SK-N-MC (cell line): Measurements from ENCODE around the gene TIMM10B.
"Not testable (repeated sequence)": the region's sequence is repeated elsewhere in the genome, so short reads cannot be mapped to it uniquely, and the experiment has no call there.

Source experiments
- DNase-seq: peaks from one replicate; pipeline ENCODE4 v3.0.0-alpha.2; 2011; ENCODE audit warnings: low read depth, low spot score
- H3K27ac ChIP-seq: fragments of 200-600 bp; sonication (generic); 2 replicates; pipeline ENCODE4 v1.5.1; 2016; ENCODE audit warnings: mixed run types
- H3K36me3 ChIP-seq: fragments of 200-600 bp; sonication (generic); 2 replicates; pipeline ENCODE4 v1.6.1; 2017; ENCODE audit warnings: antibody characterized with exemption, low read length, mixed read lengths; ENCODE audit not compliant: insufficient read depth
- H3K4me3 ChIP-seq: fragments of 200-600 bp; sonication (generic); 2 replicates; pipeline ENCODE4 v1.5.1; 2016
- H3K9ac ChIP-seq: fragments of 200-600 bp; sonication (generic); 2 replicates; pipeline ENCODE4 v1.8.0; 2017; ENCODE audit warnings: mixed run types, mixed read lengths; ENCODE audit not compliant: insufficient read length
- H3K9me3 ChIP-seq: fragments of 200-600 bp; sonication (generic); 2 replicates; pipeline ENCODE4 v1.6.1; 2017; ENCODE audit warnings: low read depth, mild to moderate bottlenecking, antibody characterized with exemption, low read length, moderate library complexity, mixed read lengths
- EZH2 ChIP-seq: fragments of 200-600 bp; sonication (generic); IDR thresholded peaks from one replicate; pipeline ENCODE4 v1.6.1; 2017; ENCODE audit warnings: antibody characterized with exemption
- FOXP2 ChIP-seq: optimal IDR thresholded peaks from 2 replicates; pipeline ENCODE3; 2011; ENCODE audit warnings: mild to moderate bottlenecking, moderate library complexity; ENCODE audit not compliant: insufficient read depth; ENCODE audit errors: extremely low read length, control extremely low read depth
- POLR2AphosphoS5 ChIP-seq: IDR thresholded peaks from 2 replicates; pipeline ENCODE4 v1.6.1; 2012; ENCODE audit warnings: mild to moderate bottlenecking, low read depth, low read length, borderline replicate concordance

Gene TIMM10B

DNA sequence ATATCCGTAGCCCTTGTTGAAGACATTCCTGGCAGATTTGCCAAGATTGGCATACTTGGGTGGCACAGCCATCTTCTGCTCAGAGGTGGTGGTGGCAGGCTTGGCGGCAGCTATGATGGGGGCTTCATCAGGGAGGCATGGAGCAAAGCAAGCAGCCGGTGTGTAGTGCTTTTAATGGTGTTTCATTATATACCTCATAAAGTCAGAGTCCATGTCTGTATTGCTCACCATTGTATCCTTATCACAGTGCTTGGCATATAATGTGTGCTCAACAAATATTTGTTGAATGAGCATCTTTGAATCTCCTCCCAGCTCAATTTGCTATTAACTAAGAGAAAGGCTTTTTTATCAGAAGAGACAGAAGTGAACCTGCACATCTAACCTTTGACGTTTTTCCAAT, 8.0 kb downstream of the TIMM10B start:
- H3K36me3 ChIP-seq, result peaks cover 74% of the 10 kb centered on the region
- no peak overlapping the region for H3K27ac ChIP-seq
- no peaks in the 10 kb centered on the region for H3K9me3 ChIP-seq
- no peak overlapping the region for H3K9ac ChIP-seq
- no peak for DNase-seq
- H3K4me3 ChIP-seq, result no peak overlapping the region
- TF ChIP-seq FOXP2, result no peak
- TF ChIP-seq EZH2, result no peak
- no peak for TF ChIP-seq POLR2AphosphoS5

GRCh38 chr11:6497069-6497839, 16.0 kb downstream of the TIMM10B start, which contains the start of gene DNHD1:
TSS of gene DNHD1 (plus strand) at chr11:6497280. CDS start at chr11:6498216, 936 bp downstream.
- H3K36me3 ChIP-seq, result peaks cover 20% of the 10 kb centered on the region
- H3K9ac ChIP-seq, result no peak within 1 kb of the TSS
- H3K27ac ChIP-seq, result no peak within 1 kb of the TSS
- DNase-seq, result no peak
- no peak within 1 kb of the TSS for H3K4me3 ChIP-seq
- H3K9me3 ChIP-seq, result no peaks in the 10 kb centered on the region
- TF ChIP-seq POLR2AphosphoS5 (no peak), EZH2 (no peak), FOXP2 (no peak)

- no peak for DNase-seq
- H3K27ac ChIP-seq, result no peak overlapping the region
- peaks cover 16% of the 10 kb centered on the region for H3K36me3 ChIP-seq
- H3K9me3 ChIP-seq, result no peaks in the 10 kb centered on the region
- TF ChIP-seq FOXP2 (no peak), POLR2AphosphoS5 (no peak), EZH2 (no peak)
- no peak overlapping the region for H3K4me3 ChIP-seq
- H3K9ac ChIP-seq, result no peak overlapping the region
Measured at GRCh38 chr11:6498121-6498520, 16.8 kb downstream of the TIMM10B start.

GRCh38 chr11:6498544-6498943, 17.2 kb downstream of the TIMM10B start:
- Histone ChIP-seq H3K9me3 (no peaks in the 10 kb centered on the region), H3K4me3 (no peak overlapping the region), H3K36me3 (peaks cover 15% of the 10 kb centered on the region), H3K27ac (no peak overlapping the region), H3K9ac (no peak overlapping the region)
- TF ChIP-seq FOXP2 (no peak), POLR2AphosphoS5 (no peak), EZH2 (no peak)
- DNase-seq, result no peak

- H3K27ac ChIP-seq, result no peak overlapping the region
Measured at GRCh38 chr11:6502382-6502781, 21.1 kb downstream of the TIMM10B start.

GRCh38 chr11:6504166-6504565, 22.9 kb downstream of the TIMM10B start:
- TF ChIP-seq POLR2AphosphoS5 (no peak), FOXP2 (no peak), EZH2 (no peak)
- no peak overlapping the region for H3K27ac ChIP-seq
- DNase-seq, result no peak
- no peak overlapping the region for H3K4me3 ChIP-seq
- H3K9ac ChIP-seq, result no peak overlapping the region
- H3K9me3 ChIP-seq, result no peaks in the 10 kb centered on the region
- H3K36me3 ChIP-seq, result peaks cover 12% of the 10 kb centered on the region

More at GRCh38 chr11:6502382-6502781, 21.1 kb downstream of the TIMM10B start:
- H3K4me3 ChIP-seq, result no peak overlapping the region
- no peaks in the 10 kb centered on the region for H3K9me3 ChIP-seq
- DNase-seq, result no peak
- TF ChIP-seq FOXP2 (no peak), EZH2 (no peak), POLR2AphosphoS5 (no peak)
- H3K36me3 ChIP-seq, result peaks cover 11% of the 10 kb centered on the region
- H3K9ac ChIP-seq, result no peak overlapping the region

- Histone ChIP-seq H3K27ac (peak overlapping the region; percentile 4; the same call in 1 of the 2 replicates), H3K4me3 (no peak overlapping the region), H3K9me3 (no peaks in the 10 kb centered on the region), H3K9ac (no peak overlapping the region), H3K36me3 (peaks cover 21% of the 10 kb centered on the region)
- DNase-seq, result peak; percentile 42
- TF ChIP-seq EZH2, result no peak
- no peak for TF ChIP-seq POLR2AphosphoS5
- no peak for TF ChIP-seq FOXP2
Measured at GRCh38 chr11:6505577-6506240, 24.4 kb downstream of the TIMM10B start.

DNA sequence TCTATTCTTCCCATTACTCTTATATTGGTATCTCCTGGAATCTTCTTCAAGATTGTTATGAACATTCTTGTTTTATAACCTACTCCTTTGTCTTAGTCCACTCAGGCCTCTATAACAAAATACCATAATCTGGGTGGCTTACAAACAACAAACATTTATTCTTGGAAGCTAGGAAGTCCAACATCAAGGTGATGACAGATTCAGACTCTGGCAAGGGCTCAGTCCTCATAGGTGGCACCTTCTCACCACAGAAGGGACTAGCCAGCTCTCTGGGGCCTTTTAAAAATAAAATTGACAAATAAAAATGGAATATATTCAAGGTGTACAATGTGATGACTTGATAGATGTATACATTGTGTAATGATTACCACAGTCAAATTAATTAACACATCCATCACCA, 35.6 kb downstream of the TIMM10B start:
- Histone ChIP-seq H3K36me3 (peaks cover 76% of the 10 kb centered on the region), H3K9ac (no peak overlapping the region), H3K9me3 (no peaks in the 10 kb centered on the region), H3K4me3 (no peak overlapping the region), H3K27ac (no peak overlapping the region)
- no peak for DNase-seq
- TF ChIP-seq FOXP2, result no peak
- TF ChIP-seq EZH2, result no peak
- no peak for TF ChIP-seq POLR2AphosphoS5

DNA sequence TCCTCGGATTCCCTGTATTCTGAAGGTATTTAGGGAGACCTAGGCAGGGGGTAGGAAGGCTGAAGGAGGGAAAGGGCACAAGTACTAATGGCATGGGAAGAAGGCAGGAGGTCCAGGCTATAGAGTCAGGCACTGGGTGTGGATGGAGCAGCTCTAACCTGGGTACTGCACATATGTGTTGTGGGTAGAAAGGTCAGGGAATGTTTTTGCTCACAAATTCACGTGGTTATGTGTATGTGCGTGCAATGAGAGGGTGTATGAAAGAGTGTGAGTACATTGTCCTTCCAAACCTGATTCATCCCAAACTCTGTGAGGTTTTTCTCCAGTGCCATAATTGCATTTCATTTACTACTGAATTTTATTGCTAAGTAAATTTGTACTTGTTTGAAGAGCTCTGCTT, 39.0 kb downstream of the TIMM10B start:
- no peaks in the 10 kb centered on the region for H3K9me3 ChIP-seq
- no peak for TF ChIP-seq FOXP2
- H3K9ac ChIP-seq, result no peak overlapping the region
- no peak overlapping the region for H3K27ac ChIP-seq
- no peak overlapping the region for H3K4me3 ChIP-seq
- H3K36me3 ChIP-seq, result peaks cover 58% of the 10 kb centered on the region
- DNase-seq, result no peak

DNA sequence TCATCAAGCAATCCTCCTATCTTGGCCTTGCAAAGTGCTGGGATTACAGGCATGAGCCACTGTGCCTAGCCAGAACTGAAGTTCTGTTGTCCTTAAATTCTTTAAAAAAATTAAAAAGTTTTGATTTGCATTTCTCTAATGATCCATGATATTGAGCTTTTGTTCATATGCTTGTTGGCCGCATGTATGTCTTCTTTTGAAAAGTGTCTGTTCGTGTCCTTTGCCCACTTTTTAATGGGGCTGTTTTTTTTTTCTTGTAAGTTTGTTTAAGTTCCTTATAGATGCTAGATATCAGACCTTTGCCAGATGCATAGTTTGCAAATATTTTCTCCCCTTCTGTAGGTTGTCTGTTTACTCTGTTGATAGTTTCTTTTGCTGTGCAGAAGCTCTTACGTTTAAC, 40.6 kb downstream of the TIMM10B start:
- H3K36me3 ChIP-seq, result peaks cover 50% of the 10 kb centered on the region
- not testable (repeated sequence) for H3K9me3 ChIP-seq, H3K27ac ChIP-seq, DNase-seq, H3K4me3 ChIP-seq, H3K9ac ChIP-seq
